ENCODE data around the gene CD74.
"Not testable (repeated sequence)": the region's sequence is repeated elsewhere in the genome, so short reads cannot be mapped to it uniquely, and the experiment has no call there.

The CD74 gene

DNA sequence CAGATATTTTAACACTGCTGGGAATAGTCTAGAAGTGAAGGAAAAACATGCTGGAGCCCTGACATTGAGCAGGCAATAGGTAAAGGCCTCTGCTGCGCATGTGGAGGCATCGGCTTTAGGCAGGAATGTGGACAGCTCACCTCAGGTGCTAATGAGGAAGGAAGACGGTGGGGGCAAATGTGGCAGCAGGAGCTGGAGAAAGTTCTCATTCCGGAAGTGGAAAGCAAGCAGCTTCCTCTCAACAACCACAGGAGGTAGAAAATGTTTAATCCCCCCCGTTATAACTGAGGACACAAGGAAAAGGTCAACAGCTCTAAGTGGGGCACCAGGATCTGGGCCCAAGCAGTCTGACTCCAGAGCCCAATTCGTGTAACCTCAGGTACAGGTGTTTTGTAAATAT, 44.4 kb upstream of the CD74 start:
- Histone ChIP-seq H3K79me2 (ENCODE audit: control insufficient read depth, insufficient read depth, low read length) (no peaks in the 10 kb centered on the region), H3K9ac (ENCODE audit: low read length) (no peak overlapping the region), H3K4ac (ENCODE audit: low read depth, low read length) (no peak overlapping the region), H3K18ac (ENCODE audit: low read length) (peak overlapping the region; percentile 9), H2BK5ac (ENCODE audit: low read length) (no peak overlapping the region), H3K56ac (ENCODE audit: low read length) (no peak overlapping the region), H2BK15ac (replicated peaks; ENCODE audit: low read depth) (no peak overlapping the region), H4K5ac (ENCODE audit: low read length) (no peak overlapping the region), H3K4me2 (ENCODE audit: low read length) (no peak overlapping the region), H3K4me1 (ENCODE audit: control insufficient read depth, low read depth, low read length) (peaks cover 14% of the 10 kb centered on the region), H2AK5ac (ENCODE audit: low read length) (no peak overlapping the region), H4K8ac (ENCODE audit: low read depth, low read length) (no peak overlapping the region), H3K4me3 (ENCODE audit: low read length) (no peak overlapping the region), H3K79me1 (ENCODE audit: low read length) (no peaks in the 10 kb centered on the region), H2BK120ac (ENCODE audit: low read depth, low read length) (no peak overlapping the region), H3K27me3 (ENCODE audit: insufficient read depth, low read length, poor library complexity) (no peaks in the 10 kb centered on the region), H3K36me3 (ENCODE audit: control insufficient read depth, insufficient read depth, low read length) (no peaks in the 10 kb centered on the region), H3K27ac (ENCODE audit: low read depth, low read length) (peak overlapping the region; percentile 56), H3K23ac (ENCODE audit: low read length) (no peak overlapping the region)
- peak; percentile 87 for DNase-seq
- no CpG with 5 or more reads among the region's 6 CpGs for WGBS (ENCODE audit: extremely low coverage, insufficient coverage, low lambda C conversion rate)

DNA sequence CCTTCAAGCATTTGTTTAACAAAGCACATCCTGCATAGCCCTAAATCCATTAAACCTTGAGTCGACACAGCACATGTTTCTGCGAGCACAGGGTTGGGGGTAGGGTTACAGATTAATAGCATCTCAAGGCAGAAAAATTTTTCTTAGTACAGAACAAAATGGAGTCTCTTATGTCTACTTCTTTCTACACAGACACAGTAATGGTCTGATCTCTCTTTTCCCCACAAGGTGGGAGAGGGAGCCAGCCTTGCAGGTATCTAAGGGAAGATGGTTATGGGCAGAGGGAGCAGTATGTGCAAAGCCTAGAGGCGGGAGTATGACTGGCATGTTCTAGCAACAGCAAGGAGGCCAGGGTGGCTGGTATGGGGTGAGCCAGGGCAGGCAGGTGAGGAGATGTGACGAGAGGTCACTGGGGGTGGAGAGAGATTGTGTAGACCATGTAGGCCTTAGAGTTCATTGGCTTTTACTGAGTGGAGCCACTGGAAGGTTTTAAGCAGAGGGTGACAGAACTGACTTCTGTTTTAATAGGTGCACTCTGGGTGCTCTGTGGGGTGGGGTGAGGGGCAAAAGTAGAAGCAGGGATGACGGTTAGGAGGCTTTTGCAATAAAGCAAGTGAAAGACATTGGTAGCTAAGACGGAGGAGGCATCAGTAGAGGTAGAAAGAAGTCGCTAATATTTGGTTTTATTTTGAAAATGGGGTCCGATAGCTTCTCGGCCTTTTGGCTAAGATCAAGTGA, 42.0 kb upstream of the CD74 start:
- Histone ChIP-seq H3K4me3 (ENCODE audit: low read length) (no peak overlapping the region), H2AK5ac (ENCODE audit: low read length) (no peak overlapping the region), H4K5ac (ENCODE audit: low read length) (no peak overlapping the region), H3K4me1 (ENCODE audit: control insufficient read depth, low read depth, low read length) (peaks cover 3% of the 10 kb centered on the region), H3K4ac (ENCODE audit: low read depth, low read length) (no peak overlapping the region), H2BK5ac (ENCODE audit: low read length) (no peak overlapping the region), H4K8ac (ENCODE audit: low read depth, low read length) (no peak overlapping the region), H3K79me2 (ENCODE audit: control insufficient read depth, insufficient read depth, low read length) (no peaks in the 10 kb centered on the region), H3K56ac (ENCODE audit: low read length) (peak overlapping the region; percentile 1), H3K23ac (ENCODE audit: low read length) (no peak overlapping the region), H3K4me2 (ENCODE audit: low read length) (no peak overlapping the region), H2BK15ac (replicated peaks; ENCODE audit: low read depth) (no peak overlapping the region), H3K18ac (ENCODE audit: low read length) (no peak overlapping the region), H3K27ac (ENCODE audit: low read depth, low read length) (no peak overlapping the region), H2BK120ac (ENCODE audit: low read depth, low read length) (no peak overlapping the region), H3K36me3 (ENCODE audit: control insufficient read depth, insufficient read depth, low read length) (no peaks in the 10 kb centered on the region), H3K79me1 (ENCODE audit: low read length) (no peaks in the 10 kb centered on the region), H3K27me3 (ENCODE audit: insufficient read depth, low read length, poor library complexity) (no peaks in the 10 kb centered on the region), H3K9ac (ENCODE audit: low read length) (no peak overlapping the region)
- no peak for DNase-seq
- WGBS (ENCODE audit: extremely low coverage, insufficient coverage, low lambda C conversion rate), result no CpG with 5 or more reads among the region's 9 CpGs

DNA sequence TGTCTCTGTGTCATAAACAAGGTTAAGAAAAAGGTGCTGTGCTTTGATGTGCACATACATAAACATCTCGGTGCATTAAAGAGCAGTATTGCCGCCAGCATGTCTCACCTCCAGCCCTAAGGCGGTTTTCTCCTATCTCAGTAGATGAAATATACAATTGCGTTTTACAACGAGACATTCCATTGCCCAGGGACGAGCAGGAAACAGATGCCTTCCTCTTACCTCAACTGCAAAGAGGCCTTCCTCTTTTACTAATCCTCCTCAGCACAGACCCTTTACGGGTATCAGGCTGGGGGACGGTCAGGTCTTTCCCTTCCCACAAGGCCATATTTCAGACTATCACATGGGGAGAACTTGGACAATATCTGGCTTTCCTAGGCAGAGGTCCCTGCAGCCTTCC, 41.3 kb upstream of the CD74 start:
- H3K36me3 ChIP-seq (ENCODE audit: control insufficient read depth, insufficient read depth, low read length); H3K79me1 ChIP-seq (ENCODE audit: low read length); H4K8ac ChIP-seq (ENCODE audit: low read depth, low read length); H3K4me3 ChIP-seq (ENCODE audit: low read length); H3K4ac ChIP-seq (ENCODE audit: low read depth, low read length); H3K4me1 ChIP-seq (ENCODE audit: control insufficient read depth, low read depth, low read length); H3K18ac ChIP-seq (ENCODE audit: low read length); H3K9ac ChIP-seq (ENCODE audit: low read length); H2BK120ac ChIP-seq (ENCODE audit: low read depth, low read length); H2AK5ac ChIP-seq (ENCODE audit: low read length); H4K5ac ChIP-seq (ENCODE audit: low read length); H2BK5ac ChIP-seq (ENCODE audit: low read length); H3K27me3 ChIP-seq (ENCODE audit: insufficient read depth, low read length, poor library complexity); H2BK15ac ChIP-seq (replicated peaks; ENCODE audit: low read depth); H3K56ac ChIP-seq (ENCODE audit: low read length); H3K79me2 ChIP-seq (ENCODE audit: control insufficient read depth, insufficient read depth, low read length); H3K27ac ChIP-seq (ENCODE audit: low read depth, low read length); H3K4me2 ChIP-seq (ENCODE audit: low read length); H3K23ac ChIP-seq (ENCODE audit: low read length): not testable (repeated sequence)
- no CpG with 5 or more reads among the region's 8 CpGs for WGBS (ENCODE audit: extremely low coverage, insufficient coverage, low lambda C conversion rate)
- peak; percentile 32 for DNase-seq

DNA sequence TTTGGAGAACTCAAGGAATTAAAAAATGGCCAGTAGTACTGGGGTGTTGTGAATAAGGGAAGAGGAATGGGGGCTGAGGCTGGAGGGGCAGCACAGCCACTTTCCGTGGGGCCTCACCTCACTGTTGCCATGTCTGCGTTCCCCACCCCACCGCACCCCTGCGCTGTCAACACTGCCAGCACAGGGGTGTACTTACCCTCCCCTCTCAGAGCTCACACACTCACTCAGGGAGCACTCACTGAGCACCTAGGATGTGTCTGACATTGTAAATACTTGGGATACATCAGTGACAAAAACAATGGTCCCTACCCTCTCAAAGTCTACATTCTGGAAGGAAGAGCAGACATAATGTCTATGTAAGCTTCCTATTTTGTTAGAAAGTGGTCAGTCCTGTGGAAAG, 40.2 kb upstream of the CD74 start:
- Histone ChIP-seq H2BK5ac (ENCODE audit: low read length) (no peak overlapping the region), H4K8ac (ENCODE audit: low read depth, low read length) (no peak overlapping the region), H3K9ac (ENCODE audit: low read length) (no peak overlapping the region), H3K4me3 (ENCODE audit: low read length) (no peak overlapping the region), H3K27ac (ENCODE audit: low read depth, low read length) (no peak overlapping the region), H3K4me1 (ENCODE audit: control insufficient read depth, low read depth, low read length) (peaks cover under 1% of the 10 kb centered on the region), H3K27me3 (ENCODE audit: insufficient read depth, low read length, poor library complexity) (no peaks in the 10 kb centered on the region), H3K4me2 (ENCODE audit: low read length) (no peak overlapping the region), H3K4ac (ENCODE audit: low read depth, low read length) (no peak overlapping the region), H3K56ac (ENCODE audit: low read length) (no peak overlapping the region), H2BK120ac (ENCODE audit: low read depth, low read length) (no peak overlapping the region), H3K79me2 (ENCODE audit: control insufficient read depth, insufficient read depth, low read length) (peaks cover 16% of the 10 kb centered on the region), H2BK15ac (replicated peaks; ENCODE audit: low read depth) (no peak overlapping the region), H3K23ac (ENCODE audit: low read length) (no peak overlapping the region), H4K5ac (ENCODE audit: low read length) (no peak overlapping the region), H3K36me3 (ENCODE audit: control insufficient read depth, insufficient read depth, low read length) (peaks cover under 1% of the 10 kb centered on the region), H2AK5ac (ENCODE audit: low read length) (no peak overlapping the region), H3K18ac (ENCODE audit: low read length) (no peak overlapping the region), H3K79me1 (ENCODE audit: low read length) (peaks cover under 1% of the 10 kb centered on the region)
- no peak for DNase-seq
- no CpG with 5 or more reads among the region's 4 CpGs for WGBS (ENCODE audit: extremely low coverage, insufficient coverage, low lambda C conversion rate)

GRCh38 chr5:150451594-150451993, 38.9 kb upstream of the CD74 start:
- no peak overlapping the region for H2BK120ac ChIP-seq (ENCODE audit: low read depth, low read length)
- H3K27me3 ChIP-seq (ENCODE audit: insufficient read depth, low read length, poor library complexity), result no peaks in the 10 kb centered on the region
- no peak overlapping the region for H3K56ac ChIP-seq (ENCODE audit: low read length)
- H2BK5ac ChIP-seq (ENCODE audit: low read length), result no peak overlapping the region
- peaks cover 28% of the 10 kb centered on the region for H3K79me2 ChIP-seq (ENCODE audit: control insufficient read depth, insufficient read depth, low read length)
- H3K36me3 ChIP-seq (ENCODE audit: control insufficient read depth, insufficient read depth, low read length), result peaks cover 12% of the 10 kb centered on the region
- H4K5ac ChIP-seq (ENCODE audit: low read length), result no peak overlapping the region
- H3K27ac ChIP-seq (ENCODE audit: low read depth, low read length), result no peak overlapping the region
- H3K4me3 ChIP-seq (ENCODE audit: low read length), result no peak overlapping the region
- no peak overlapping the region for H2AK5ac ChIP-seq (ENCODE audit: low read length)
- H3K9ac ChIP-seq (ENCODE audit: low read length), result no peak overlapping the region
- WGBS (ENCODE audit: extremely low coverage, insufficient coverage, low lambda C conversion rate), result no CpG with 5 or more reads among the region's 1 CpG
- H4K8ac ChIP-seq (ENCODE audit: low read depth, low read length), result no peak overlapping the region
- no peak overlapping the region for H3K4me2 ChIP-seq (ENCODE audit: low read length)
- H3K18ac ChIP-seq (ENCODE audit: low read length), result no peak overlapping the region
- DNase-seq, result no peak
- H3K4ac ChIP-seq (ENCODE audit: low read depth, low read length), result no peak overlapping the region
- H3K79me1 ChIP-seq (ENCODE audit: low read length), result peaks cover 14% of the 10 kb centered on the region
- H2BK15ac ChIP-seq (replicated peaks; ENCODE audit: low read depth), result no peak overlapping the region
- H3K23ac ChIP-seq (ENCODE audit: low read length), result no peak overlapping the region
- peaks cover 5% of the 10 kb centered on the region for H3K4me1 ChIP-seq (ENCODE audit: control insufficient read depth, low read depth, low read length)

Measured in mesendoderm (in vitro differentiated cells).